COLO668 (cell line): ENCODE data around the gene TGM3.

Experiments used
- DNase-seq: peaks from one replicate; lab custom pipeline; 2025; ENCODE audit not compliant: unreplicated experiment; lab: John Stamatoyannopoulos, UW

The TGM3 gene

GRCh38 chr20:2305029-2305428, 9.2 kb downstream of the TGM3 start:
- no peak for DNase-seq

GRCh38 chr20:2305479-2305878, 9.7 kb downstream of the TGM3 start:
- DNase-seq: no peak

GRCh38 chr20:2305946-2306345, 10.1 kb downstream of the TGM3 start:
- peak; percentile 86 for DNase-seq

- DNase-seq: no peak
These were observed 11.3 kb downstream of the TGM3 start for GRCh38 chr20:2307136-2307535.

GRCh38 chr20:2311329-2311728, 15.5 kb downstream of the TGM3 start:
- no peak for DNase-seq

- DNase-seq: no peak
These were observed 17.1 kb downstream of the TGM3 start for GRCh38 chr20:2312876-2313275.

- no peak for DNase-seq
These were observed 17.5 kb downstream of the TGM3 start for GRCh38 chr20:2313316-2313715.

GRCh38 chr20:2314759-2315439, 19.1 kb downstream of the TGM3 start:
- DNase-seq: peak; percentile 66

- no peak for DNase-seq
These were observed 19.6 kb downstream of the TGM3 start for GRCh38 chr20:2315440-2315778.

- no peak for DNase-seq
These were observed 21.2 kb downstream of the TGM3 start for GRCh38 chr20:2316847-2317495.

- no peak for DNase-seq
These were observed 25.2 kb downstream of the TGM3 start for GRCh38 chr20:2320813-2321658.

- no peak for DNase-seq
These were observed 27.2 kb downstream of the TGM3 start for GRCh38 chr20:2323051-2323450.

GRCh38 chr20:2326046-2326445, 30.2 kb downstream of the TGM3 start:
- no peak for DNase-seq

GRCh38 chr20:2327620-2328555, 32.1 kb downstream of the TGM3 start:
- DNase-seq: peak; percentile 58

- DNase-seq: no peak
These were observed 33.5 kb downstream of the TGM3 start for GRCh38 chr20:2329286-2329685.

- DNase-seq: peak; percentile 84
These were observed 34.4 kb downstream of the TGM3 start for GRCh38 chr20:2330090-2330695.

GRCh38 chr20:2331106-2331505, 35.3 kb downstream of the TGM3 start:
- no peak for DNase-seq

- DNase-seq: no peak
These were observed 36.2 kb downstream of the TGM3 start for GRCh38 chr20:2331901-2332565.

GRCh38 chr20:2332711-2333110, 36.9 kb downstream of the TGM3 start:
- DNase-seq: no peak

- DNase-seq: no peak
These were observed 38.0 kb downstream of the TGM3 start for GRCh38 chr20:2333821-2334220.
